ENCODE results near the gene PCSK4.
"Not testable (repeated sequence)": the region's sequence is repeated elsewhere in the genome, so short reads cannot be mapped to it uniquely, and the experiment has no call there.

PCSK4 gene

GRCh38 chr19:1490311-1491113 lies at the start of gene PCSK4:
TSS of gene PCSK4 (minus strand) at chr19:1490350. CDS start at chr19:1490346, 4 bp downstream.
- peak; percentile 95 for DNase-seq (ENCODE audit: low spot score)

GRCh38 chr19:1539749-1540148 lies 49.6 kb upstream of the PCSK4 start:
- not testable (repeated sequence) for DNase-seq (ENCODE audit: low spot score)

- DNase-seq (ENCODE audit: low spot score), result no peak
Observed at GRCh38 chr19:1538978-1539377, 48.8 kb upstream of the PCSK4 start.

- not testable (repeated sequence) for DNase-seq (ENCODE audit: low spot score)
Observed at GRCh38 chr19:1535699-1536098, 45.5 kb upstream of the PCSK4 start.

- DNase-seq (ENCODE audit: low spot score), result no peak
Observed at GRCh38 chr19:1534972-1535371, 44.8 kb upstream of the PCSK4 start.

GRCh38 chr19:1533510-1534150 lies 43.5 kb upstream of the PCSK4 start:
- no peak for DNase-seq (ENCODE audit: low spot score)

- DNase-seq (ENCODE audit: low spot score), result no peak
Observed at GRCh38 chr19:1532003-1532402, 41.9 kb upstream of the PCSK4 start.

GRCh38 chr19:1531587-1531986 lies 41.4 kb upstream of the PCSK4 start:
- no peak for DNase-seq (ENCODE audit: low spot score)

GRCh38 chr19:1530856-1531255 lies 40.7 kb upstream of the PCSK4 start:
- DNase-seq (ENCODE audit: low spot score), result not testable (repeated sequence)

- DNase-seq (ENCODE audit: low spot score), result no peak
Observed at GRCh38 chr19:1529430-1529816, 39.3 kb upstream of the PCSK4 start.

- no peak for DNase-seq (ENCODE audit: low spot score)
Observed at GRCh38 chr19:1528596-1529429, 38.7 kb upstream of the PCSK4 start.

GRCh38 chr19:1527650-1528309 lies 37.6 kb upstream of the PCSK4 start:
- no peak for DNase-seq (ENCODE audit: low spot score)

- DNase-seq (ENCODE audit: low spot score), result no peak
Observed at GRCh38 chr19:1526979-1527649, 37.0 kb upstream of the PCSK4 start.

- no peak for DNase-seq (ENCODE audit: low spot score)
Observed at GRCh38 chr19:1526066-1526778, 36.1 kb upstream of the PCSK4 start.

- DNase-seq (ENCODE audit: low spot score), result no peak
Observed at GRCh38 chr19:1525343-1525742, 35.2 kb upstream of the PCSK4 start.

- no peak for DNase-seq (ENCODE audit: low spot score)
Observed at GRCh38 chr19:1524972-1525325, 34.8 kb upstream of the PCSK4 start.

GRCh38 chr19:1524287-1524971 lies 34.3 kb upstream of the PCSK4 start:
- no peak for DNase-seq (ENCODE audit: low spot score)

- no peak for DNase-seq (ENCODE audit: low spot score)
Observed at GRCh38 chr19:1523412-1524286, 33.5 kb upstream of the PCSK4 start, which contains the start of gene PLK5. TSS of gene PLK5 (plus strand) at chr19:1524077. CDS start at chr19:1526997, 2,920 bp downstream.

- DNase-seq (ENCODE audit: low spot score), result no peak
Observed at GRCh38 chr19:1522838-1523237, 32.7 kb upstream of the PCSK4 start.

Data from hematopoietic multipotent progenitor cell treated with erythropoietin and hydrocortisone succinate and interleukin-3 and kit ligand, for 17 days (in vitro differentiated cells).